HG02623 (cell line): ENCODE data around the gene MEGF6.

Source experiments
- ATAC-seq: cut with Tn5 transposase; IDR thresholded peaks from one replicate; pipeline ENCODE4 v1.9.1; 2021; ENCODE audit warnings: moderate library complexity; ENCODE audit not compliant: unreplicated experiment

MEGF6 gene

DNA sequence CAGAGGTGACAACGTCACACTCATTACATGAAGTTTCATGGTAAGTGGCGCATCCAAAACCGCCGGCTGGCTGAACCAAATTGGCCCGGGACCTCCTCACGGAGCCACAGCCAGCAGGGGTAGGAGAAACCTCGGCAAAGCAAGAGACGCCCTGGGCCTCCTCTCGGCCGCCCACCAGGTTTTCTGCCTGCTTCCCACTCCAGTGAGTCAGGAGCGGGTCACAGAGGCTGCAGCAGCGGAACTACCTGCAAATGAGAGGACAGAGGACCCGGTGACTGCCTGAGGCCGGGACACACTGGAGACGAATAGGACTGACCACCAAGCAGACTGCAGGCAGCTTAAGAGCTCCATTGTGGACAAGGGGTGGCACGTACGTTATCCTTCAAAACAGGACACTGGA is 55.0 kb downstream of the MEGF6 start:
- no peak for ATAC-seq

DNA sequence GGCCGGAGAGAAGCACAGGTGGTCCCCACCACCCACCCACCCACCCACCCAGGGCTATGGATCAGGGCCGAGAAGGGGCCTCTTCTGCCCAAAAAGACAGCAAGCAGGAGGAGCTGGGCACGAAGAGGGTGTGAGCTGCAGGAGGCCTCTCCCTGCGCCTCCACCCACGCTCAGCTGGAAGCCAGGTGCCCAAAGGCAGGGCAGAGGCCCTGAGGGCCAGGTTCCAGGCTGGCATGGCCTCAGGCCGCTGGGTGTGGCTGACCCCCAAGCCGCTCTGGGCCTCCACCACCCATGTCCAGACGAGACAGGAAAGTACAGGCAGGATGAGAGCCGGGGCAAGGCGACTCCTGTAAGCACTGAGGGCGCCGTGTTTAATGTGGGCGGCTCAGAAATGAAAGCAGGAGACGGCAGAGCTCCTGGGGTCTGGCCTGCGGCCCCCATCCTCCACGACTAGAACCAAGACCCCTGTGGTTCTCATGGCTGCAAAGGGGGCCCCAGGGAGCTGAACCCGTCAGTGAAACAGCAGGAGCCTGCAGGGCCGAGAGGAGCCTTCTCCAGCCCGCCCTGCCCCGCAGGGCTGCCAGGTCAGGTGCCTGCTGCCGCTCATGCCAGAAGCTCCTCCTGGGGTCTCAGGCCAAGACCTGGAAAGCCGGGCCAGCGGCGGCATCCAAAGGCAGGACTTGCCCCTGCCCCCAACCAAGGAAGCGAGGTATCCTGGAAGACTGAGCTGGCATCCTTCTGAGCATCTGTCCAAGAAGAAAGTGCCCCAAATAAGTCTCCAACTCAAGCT is 56.0 kb downstream of the MEGF6 start:
- ATAC-seq = no peak

DNA sequence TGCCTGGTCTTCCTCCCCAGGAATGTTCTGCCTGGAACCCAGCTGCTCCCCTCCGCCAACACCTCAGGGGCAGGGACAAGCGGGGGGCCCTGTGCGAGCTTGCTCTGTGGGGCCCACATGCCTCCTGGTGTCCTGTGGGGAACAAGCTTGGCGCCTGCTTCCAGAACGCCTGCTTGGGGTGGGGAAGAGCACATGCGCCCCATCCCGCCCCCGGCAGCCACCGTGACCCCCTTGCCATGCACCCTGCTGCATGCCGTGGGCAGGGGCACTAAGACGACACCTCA is 57.4 kb downstream of the MEGF6 start:
- no peak for ATAC-seq

DNA sequence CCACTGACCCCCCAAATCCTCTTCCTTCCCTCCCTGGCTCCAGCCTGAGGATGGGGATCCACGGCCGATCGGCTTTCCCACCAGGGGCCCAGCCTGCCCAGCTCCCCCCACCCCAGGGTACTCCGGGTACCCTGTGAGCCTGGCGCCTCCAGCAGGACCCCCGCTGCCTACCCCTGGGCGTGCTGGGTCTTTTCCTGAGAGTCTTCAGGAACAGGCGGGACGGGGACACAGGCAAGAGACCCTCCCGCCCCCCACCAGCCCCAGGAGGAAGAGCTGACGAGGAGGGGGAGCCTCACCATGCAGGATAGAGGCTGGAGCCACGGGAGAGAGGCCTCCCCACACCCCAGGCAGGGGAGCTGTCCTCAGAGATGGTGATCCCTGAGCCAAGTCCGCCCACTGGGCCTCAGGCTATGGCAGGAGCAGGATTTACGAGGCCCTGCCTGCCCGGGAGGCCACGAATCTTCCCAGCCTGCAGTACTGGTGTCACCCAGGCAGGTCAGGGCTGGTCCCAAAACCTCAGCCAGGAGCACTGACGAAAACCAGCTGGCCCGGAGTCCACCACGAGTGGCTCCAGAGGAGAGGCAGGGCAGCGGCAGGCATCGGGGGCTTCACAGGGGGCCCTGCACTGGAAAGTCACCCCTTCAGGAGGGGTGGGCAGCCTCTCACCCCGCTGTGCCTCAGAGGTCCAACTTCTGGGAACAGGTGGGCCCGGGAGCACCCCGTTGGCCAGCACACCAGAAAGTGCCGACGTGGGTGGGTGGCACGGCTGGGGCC is 58.0 kb downstream of the MEGF6 start:
- no peak for ATAC-seq

DNA sequence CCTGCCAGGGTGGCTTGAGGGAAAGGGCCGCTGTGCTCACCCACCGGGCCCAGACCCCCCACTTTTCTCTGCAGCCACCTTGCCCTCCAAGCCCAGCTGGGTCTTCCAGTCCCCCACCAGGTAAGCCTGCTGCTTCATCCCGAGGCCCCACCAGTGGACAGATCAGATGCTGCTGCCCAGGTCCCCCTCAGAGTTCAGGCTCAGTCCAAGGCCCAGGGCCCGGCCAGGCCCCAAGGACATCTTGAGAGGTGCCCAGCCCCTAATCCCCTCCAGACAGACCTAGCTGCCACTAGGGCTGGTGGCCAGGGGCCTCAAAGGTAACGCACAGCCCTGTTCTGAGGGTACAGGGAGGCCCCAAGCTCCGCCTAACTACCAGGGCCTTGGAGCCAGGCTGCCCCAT is 58.6 kb downstream of the MEGF6 start:
- no peak for ATAC-seq

DNA sequence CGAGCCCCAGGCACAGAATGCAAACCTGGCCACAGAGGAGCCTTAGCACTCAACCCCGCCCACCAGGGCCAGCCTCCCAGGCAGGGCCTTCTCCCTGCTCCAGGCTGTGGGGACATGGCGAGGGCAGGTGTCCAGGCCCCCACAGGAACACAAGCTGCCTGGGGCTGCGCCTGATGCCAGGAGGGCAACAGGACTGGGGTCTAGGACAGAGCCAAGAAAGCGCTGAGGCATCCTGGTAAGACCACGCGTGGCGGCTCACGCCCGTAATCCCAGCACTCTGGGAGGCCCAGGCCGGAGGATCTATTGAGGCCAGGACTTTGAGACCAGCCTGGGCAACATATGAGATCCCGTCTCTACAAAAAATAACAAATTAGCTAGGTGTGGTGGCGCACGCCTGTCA is 59.1 kb downstream of the MEGF6 start:
- no peak for ATAC-seq

DNA sequence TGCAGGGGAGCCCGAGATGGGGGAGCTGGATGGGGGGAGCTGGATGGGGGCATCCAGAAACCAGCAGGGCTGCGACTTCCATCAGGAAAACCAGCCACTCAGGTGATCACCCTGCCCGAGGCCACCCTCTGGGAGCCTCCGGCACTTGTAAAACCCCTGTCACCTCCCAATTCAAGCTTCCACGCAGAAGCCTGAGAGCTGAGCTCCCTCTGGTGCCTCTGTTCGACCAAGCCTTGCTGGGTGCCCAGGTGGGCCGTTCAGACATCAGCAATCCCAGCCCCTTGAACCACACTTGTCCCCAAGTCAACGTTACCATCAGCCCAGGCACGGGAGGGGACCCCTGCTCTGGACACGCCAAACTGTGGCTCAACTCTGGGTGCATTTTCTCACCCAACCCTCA is 59.6 kb downstream of the MEGF6 start:
- no peak for ATAC-seq

DNA sequence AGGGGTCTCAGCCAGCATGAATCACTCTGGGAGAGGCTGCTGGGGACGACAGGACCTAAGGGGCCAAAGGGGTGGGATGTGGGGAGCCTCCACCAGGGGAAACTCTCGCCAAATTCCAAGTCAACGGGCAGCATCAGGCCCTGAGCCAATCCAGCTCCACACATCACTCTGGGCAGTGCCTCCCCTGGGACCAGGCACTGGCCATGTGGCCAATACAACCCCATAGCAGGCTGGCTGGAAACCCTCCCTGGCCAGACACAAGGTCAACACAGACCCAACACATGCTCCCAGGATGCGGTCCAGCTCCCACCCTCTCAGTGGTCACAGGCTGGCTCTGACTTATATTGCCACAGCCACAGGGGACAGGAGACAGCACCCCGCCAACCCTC is 60.0 kb downstream of the MEGF6 start:
- no peak for ATAC-seq

DNA sequence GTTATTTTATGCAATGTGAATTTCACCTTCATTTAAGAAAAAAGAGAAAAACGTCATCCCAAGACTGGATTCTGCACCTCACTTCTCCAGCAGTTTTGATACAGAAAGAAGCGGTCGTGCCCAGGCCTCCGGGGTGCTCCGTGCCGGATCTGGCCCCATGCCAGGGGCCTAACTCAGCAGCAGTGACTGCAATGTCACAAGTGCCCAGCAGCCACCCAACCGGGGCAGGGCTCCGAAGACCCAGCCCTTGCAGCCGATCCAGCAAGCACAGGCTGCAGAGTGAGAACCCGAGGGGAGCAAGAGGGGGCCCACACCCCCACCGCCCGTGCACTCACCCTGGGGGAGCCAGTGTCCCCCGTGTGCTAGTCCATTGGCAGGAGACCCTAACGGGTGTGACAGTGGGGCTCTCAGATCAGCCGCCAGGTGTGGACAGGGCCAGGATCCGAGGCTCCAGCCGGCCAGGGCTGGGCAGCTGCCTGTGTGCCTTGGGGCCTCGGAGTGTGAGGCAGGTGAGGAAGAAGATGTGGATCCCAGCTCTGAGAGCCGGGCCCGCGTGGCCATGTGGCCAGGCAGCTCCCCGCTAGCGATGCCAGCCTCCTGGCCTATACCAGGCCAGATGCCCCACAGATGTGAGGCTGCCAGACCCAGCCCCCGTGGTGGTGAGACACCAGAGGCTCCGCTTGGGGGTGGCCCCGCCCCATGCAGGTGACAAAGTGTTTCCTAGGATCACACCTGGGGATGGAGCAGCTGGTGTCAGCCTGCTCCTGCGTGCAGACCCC is 60.6 kb downstream of the MEGF6 start:
- ATAC-seq = no peak

DNA sequence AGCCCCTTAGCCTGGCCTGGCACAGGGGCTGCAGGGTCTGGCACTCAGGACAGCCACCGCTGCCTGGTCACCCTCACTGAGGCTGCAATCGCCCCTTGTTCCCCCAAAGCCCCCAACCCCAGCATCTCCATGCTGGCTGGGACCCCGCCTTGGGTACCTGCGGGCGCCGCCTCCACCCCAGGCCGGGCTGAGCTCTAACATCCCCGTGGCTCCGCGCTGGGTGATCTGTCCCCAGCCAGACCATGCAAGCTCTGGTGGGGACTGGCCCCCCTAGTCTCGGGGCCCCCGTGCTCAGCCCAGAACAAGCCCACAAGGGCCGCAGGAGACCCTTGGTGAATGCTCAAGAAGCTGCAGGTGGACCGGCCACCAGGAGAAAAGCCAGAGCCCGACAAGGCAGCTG is 62.4 kb downstream of the MEGF6 start:
- ATAC-seq = no peak

DNA sequence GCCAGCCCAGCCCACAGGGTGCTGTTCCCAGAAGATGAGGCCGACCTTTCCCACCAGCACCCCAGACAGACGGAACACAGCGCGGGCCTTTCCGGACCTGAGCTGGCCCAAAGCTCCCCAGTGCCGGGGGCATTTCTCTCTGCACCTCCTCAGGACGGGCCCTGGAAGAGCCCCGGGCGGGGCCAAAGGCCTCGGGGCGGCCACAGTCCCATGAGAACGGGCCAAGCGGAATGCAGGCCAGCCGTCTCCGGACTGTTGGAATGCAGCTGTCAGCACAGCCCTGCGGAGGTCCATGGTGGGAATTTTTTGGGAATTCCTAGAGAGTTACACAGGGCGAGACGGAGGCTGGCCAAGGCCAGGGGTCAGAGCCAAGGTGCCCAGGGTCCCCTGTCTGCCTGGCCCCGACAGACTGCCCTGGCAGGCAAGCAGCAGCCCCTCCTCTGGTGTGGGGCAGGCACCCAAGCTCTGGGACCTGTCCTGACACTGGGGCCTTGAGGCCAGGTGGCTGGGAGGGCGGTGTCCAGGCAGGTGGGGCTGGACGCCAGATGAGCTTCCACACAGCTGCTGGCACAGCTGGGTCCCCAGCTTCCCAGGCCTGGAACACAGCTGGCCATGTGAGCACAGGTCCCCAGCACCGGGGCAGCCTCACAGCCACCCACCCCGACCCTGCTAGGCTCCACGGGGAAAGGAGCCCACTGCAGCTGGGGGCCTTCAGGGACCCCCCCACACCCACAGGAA is 63.0 kb downstream of the MEGF6 start:
- no peak for ATAC-seq

DNA sequence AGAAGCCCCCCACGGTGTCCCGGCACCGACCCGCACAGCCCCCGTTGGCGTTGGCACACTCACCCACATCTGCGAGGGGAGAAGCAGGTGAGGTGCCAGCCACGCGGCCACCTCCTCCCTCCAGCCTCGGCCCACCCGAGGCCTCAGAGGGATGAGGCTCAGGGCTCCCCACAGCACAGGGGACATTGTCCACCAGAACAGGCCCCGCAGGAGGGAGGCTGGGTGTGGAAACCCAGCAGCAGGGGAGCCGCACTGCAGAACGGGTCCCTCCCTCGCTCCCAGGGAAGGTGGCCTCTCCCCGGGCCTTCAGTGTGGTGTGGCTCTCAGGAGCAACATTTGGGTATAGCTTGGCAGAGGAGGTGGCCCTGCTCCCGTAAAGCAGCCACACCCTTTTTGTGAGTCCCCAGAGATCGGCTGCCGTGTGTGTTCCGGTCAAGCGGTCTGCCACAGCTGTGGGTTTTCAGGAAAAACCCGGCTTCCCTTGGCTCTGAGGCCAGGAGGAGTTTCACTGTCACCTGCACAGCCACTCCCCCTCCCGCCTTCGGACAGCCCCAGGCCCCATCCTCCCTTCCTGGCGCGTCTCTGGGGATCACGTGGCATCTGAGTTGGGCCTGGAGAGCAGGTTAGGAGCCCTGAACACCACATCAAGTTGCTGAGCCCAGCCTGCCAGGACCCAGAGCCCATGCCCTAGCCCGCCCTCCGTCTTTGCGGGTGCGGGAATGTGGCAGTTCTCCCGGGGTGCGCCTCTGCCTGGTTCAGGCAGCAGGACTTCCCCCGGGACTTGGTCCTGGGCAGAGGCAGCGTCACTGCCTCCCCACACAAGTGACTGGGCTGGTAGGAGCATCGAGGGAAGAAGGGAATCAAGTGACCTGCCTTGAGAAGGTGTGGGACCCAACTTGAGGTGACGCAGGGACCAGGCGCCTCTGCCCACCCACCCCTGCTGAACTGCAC is 64.0 kb downstream of the MEGF6 start:
- ATAC-seq = no peak

DNA sequence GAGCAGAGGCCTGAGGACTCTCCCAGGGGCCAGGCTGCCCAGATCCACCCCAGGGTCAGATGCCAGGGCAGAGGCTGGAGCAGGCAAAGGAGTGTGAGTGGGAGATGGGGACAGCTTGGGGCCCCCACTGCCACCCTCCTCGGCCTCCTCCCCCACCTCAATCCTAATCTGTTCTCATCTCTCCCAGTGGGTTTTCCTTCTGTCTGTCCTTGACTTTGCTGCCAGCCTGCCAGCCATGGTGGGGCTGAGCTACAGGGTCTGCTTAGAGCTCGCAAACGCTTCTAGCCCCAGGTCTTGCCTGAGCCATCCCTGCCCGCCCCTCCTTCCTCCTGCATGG is 65.3 kb downstream of the MEGF6 start:
- no peak for ATAC-seq

DNA sequence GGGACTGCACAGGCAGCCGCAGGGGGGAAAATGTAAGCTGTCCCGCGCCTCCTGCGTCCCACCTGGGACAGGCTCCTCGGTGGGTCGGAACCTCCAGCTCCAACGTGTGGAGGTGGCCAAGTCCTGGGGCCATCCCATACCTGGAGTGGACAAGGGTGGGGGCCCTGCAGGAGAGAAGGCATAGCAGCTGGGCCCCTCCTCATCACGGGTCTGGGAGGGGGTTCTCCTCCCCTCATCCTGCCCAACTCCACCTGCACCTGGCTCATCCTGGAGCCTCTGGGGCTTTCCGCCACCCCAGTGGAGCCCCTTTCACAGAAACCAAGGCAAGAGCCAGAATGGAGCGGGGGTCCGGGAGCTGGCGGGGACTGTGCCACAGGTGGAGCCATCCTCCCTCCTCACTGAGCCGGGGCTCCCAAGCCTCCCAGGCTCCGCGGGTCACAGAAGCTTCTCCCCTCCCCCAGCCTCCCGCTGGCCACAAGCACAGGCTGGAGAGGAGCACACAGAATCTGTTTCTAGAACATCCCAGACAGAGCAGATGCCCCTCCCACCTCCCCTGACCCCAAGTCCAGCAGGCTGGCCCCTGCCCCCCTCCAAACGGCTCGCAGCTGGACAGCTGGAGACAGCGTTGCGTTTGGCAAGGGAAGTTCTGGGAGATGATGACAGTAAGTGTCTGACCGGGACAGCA is 65.8 kb downstream of the MEGF6 start:
- no peak for ATAC-seq

DNA sequence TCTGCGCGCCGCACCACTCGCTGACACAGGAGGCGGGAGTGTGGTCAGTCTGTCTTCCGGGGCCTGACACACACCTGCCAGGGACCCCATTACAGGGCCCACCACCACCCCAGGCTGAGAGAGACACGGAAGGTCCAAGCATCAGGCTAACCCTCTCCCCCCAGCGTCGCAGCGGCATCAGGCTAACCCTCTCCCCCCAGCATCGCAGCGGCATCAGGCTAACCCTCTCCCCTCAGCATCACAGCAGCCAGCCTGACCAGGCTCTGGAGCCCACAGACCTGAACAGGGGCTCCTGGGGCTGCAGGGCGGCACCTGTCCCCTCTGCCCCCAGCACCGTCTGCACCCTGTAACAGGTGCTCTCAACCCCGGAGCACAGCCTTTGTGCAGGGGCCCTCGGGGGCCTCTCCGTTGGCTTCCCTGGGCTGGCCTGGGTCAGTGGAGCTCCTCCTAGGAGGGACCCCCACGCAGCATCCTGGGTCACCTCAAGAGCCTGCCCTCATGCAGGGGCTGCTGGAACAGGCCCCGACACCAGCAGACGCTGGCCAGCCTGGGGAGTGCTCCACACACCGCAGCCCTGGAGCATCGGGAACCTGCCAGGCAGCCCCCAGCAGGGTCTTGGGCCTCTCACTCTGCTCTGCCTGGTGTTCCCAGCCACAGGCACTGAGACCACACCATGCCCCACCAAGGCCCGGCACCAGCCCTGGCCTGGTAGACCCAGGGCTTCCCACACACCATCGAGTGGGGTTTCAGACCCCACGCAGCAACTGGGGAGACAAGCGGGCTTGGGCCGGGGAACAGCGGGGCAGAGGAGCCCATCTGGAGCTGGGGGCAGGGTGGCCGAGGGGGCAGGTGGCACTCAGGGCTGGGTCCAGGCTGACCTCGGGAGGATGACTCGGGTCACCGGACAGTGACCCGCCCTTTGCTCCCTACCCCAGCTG is 67.0 kb downstream of the MEGF6 start:
- no peak for ATAC-seq

DNA sequence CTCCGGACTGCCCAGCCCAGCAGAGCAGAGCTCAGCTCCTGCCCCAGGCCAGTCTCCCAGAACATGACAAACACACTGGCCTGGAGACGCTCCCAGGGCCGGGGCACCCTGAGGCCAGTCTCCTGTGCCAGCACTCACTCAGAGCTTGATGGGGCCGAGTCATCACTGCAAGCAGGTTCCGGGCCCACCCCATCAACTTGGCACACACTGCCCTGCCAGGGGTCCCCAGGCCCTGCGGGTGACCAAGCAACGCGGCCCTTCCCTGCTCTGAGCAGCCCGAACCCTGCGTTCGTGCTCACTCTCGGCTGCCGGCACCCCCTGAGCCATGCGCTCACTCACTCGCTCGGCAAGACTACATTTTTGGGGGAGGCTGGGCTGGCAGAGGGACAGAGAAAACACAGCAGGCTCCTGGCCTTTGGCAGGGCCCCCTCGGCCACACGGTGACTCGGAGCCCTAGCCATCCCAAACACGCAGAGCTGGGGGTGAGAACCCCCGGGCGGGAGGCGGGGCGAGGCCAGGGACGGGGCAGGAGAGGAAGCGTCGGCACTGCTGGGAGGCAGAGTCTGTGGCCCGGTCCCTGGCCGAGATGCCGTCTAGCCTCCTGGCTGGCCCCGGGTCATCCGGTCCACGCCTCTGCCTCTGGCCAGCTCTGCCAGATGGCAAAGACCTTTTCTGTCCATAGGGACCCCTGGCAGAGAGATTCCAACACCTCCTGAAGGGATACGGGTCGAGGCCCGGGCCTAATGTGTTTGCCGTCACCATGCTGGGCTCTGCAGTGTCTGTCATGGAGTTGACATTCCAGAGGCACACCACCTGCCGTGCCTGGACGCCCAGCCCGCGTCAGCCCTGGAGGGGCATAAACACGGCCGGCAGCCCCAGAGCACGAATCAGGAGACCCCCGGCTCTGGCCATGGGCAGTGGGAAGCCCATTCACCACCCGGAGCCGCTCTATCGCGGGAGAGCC is 68.0 kb downstream of the MEGF6 start:
- no peak for ATAC-seq

DNA sequence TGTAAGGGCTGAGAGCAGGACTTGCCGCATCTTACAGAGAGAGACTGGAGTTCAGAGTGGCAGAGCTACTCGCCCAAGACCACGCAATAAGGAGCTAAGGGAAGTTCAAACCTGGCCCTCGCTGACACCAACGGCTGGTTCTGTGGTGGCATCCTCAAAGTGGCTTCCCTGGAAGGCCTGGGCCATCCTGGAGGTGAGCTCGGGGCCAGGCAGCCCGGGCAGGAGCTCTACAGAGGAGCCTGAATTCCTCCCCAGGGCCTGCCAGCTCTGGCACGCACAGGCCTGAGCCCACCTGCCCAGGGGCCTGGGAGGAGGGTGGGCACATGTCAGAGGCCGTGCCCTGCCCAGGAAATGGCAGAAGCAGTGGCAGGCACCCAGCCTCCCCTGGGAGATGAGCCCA is 68.6 kb downstream of the MEGF6 start:
- no peak for ATAC-seq

DNA sequence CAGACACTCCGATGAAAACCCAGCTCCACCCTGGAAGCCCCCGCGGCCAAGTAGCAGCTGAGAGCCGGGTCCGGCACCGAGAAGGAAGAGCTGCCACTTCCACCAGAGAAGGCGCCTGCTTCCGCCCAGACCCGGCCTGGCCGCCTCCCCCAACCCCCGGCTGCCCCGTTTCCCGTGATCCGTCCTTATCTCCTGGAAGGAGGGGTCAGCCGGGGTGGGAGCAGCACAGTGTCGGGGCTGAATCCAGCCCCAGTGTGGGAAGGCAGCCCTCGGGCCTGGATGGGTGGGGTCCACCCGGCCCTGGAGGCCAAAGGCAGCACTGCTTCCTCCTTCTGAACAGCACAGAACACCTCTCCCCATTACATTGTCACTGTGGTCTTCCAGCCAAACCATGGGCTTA is 69.4 kb downstream of the MEGF6 start:
- ATAC-seq = no peak
